Neuronal stem cell (in vitro differentiated cells): ENCODE measurements around the gene SLC6A16.

ENCODE experiments used
- DNase-seq: peaks from one replicate; pipeline ENCODE4 v3.0.0-alpha.2; 2013; ENCODE audit warnings: low spot score
- H2AFZ ChIP-seq: one replicate; pipeline ENCODE4 v1.6.1; 2013; ENCODE audit warnings: mild to moderate bottlenecking, low read length, inconsistent platforms
- H2AK5ac ChIP-seq: 2 replicates; pipeline ENCODE4 v1.6.1; 2013; ENCODE audit warnings: low read depth, mild to moderate bottlenecking, inconsistent platforms, low read length, moderate library complexity, mixed read lengths
- H2BK120ac ChIP-seq: 2 replicates; pipeline ENCODE4 v1.6.1; 2013; ENCODE audit warnings: low read depth, mild to moderate bottlenecking, inconsistent platforms, low read length, moderate library complexity, mixed read lengths
- H2BK12ac ChIP-seq: one replicate; pipeline ENCODE4 v1.6.1; 2013; ENCODE audit warnings: low read length, inconsistent platforms
- H2BK15ac ChIP-seq: 2 replicates; pipeline ENCODE4 v1.6.1; 2013; ENCODE audit warnings: mild to moderate bottlenecking, low read length, inconsistent platforms, mixed read lengths
- H2BK5ac ChIP-seq: one replicate; pipeline ENCODE4 v1.6.1; 2013; ENCODE audit warnings: inconsistent platforms, mild to moderate bottlenecking, low read length, moderate library complexity
- H3K14ac ChIP-seq: one replicate; pipeline ENCODE4 v1.6.1; 2013; ENCODE audit warnings: low read length, inconsistent platforms
- H3K18ac ChIP-seq: 2 replicates; pipeline ENCODE4 v1.6.1; 2013; ENCODE audit warnings: low read length, inconsistent platforms
- H3K23ac ChIP-seq: 2 replicates; pipeline ENCODE4 v1.6.1; 2013; ENCODE audit warnings: low read depth, mild to moderate bottlenecking, mixed read lengths, low read length, inconsistent platforms; ENCODE audit not compliant: poor library complexity
- H3K27ac ChIP-seq: replicated peaks from 3 replicates; pipeline ENCODE4 v1.5.1; 2013; ENCODE audit warnings: low read length, inconsistent platforms
- H3K27me3 ChIP-seq, 3 experiments: 2 replicates each; pipeline ENCODE4 v1.6.1; 2013; ENCODE audit warnings: low read length in 3 of 3, mild to moderate bottlenecking in 2 of 3, inconsistent platforms in 1 of 3, low read depth in 1 of 3, mixed read lengths in 1 of 3, moderate library complexity in 1 of 3; ENCODE audit not compliant: control insufficient read depth in 3 of 3, insufficient read depth in 3 of 3
- H3K36me3 ChIP-seq, 2 donors: replicated peaks in 1 of 2; 2 replicates each; pipeline ENCODE4 v1.6.1; 2013; ENCODE audit warnings: low read length in 2 of 2; ENCODE audit not compliant: control insufficient read depth in 2 of 2, insufficient read depth in 2 of 2
- H3K4ac ChIP-seq: 2 replicates; pipeline ENCODE4 v1.6.1; 2013; ENCODE audit warnings: inconsistent platforms, mild to moderate bottlenecking, low read length, moderate library complexity
- H3K4me1 ChIP-seq, 2 donors: 1 replicate in 1 of 2; 2 replicates in 1 of 2; pipeline ENCODE4 v1.6.1; 2013; ENCODE audit warnings: low read length in 2 of 2, low read depth in 1 of 2; ENCODE audit not compliant: control insufficient read depth in 2 of 2, insufficient read depth in 1 of 2
- H3K4me2 ChIP-seq: one replicate; pipeline ENCODE4 v1.6.1; 2013; ENCODE audit warnings: mild to moderate bottlenecking, low read length, inconsistent platforms; ENCODE audit not compliant: insufficient read depth, poor library complexity, severe bottlenecking
- H3K4me3 ChIP-seq, 2 donors: 2 replicates each; pipeline ENCODE4 v1.5.1; 2013; ENCODE audit warnings: low read length in 2 of 2, mild to moderate bottlenecking in 2 of 2, inconsistent platforms in 1 of 2, moderate library complexity in 1 of 2
- H3K79me1 ChIP-seq: one replicate; pipeline ENCODE4 v1.6.1; 2013; ENCODE audit warnings: low read depth, mild to moderate bottlenecking, inconsistent platforms, low read length, moderate library complexity
- H3K9ac ChIP-seq: one replicate; pipeline ENCODE4 v1.6.1; 2013; ENCODE audit warnings: mild to moderate bottlenecking, low read depth, low read length, inconsistent platforms; ENCODE audit not compliant: poor library complexity
- H3K9me3 ChIP-seq, 2 donors: replicated peaks in 1 of 2; 2 replicates each; pipeline versions ENCODE3 to v1.6.1; 2013; ENCODE audit warnings: low read length in 2 of 2, mild to moderate bottlenecking in 2 of 2, inconsistent platforms in 1 of 2, low read depth in 1 of 2, mixed read lengths in 1 of 2, moderate library complexity in 1 of 2; ENCODE audit not compliant: control insufficient read depth in 2 of 2, insufficient read depth in 1 of 2
- H4K8ac ChIP-seq: one replicate; pipeline ENCODE4 v1.6.1; 2013; ENCODE audit warnings: low read depth, mild to moderate bottlenecking, inconsistent platforms, low read length, moderate library complexity
- H4K91ac ChIP-seq: one replicate; pipeline ENCODE4 v1.6.1; 2013; ENCODE audit warnings: low read length, low read depth, mild to moderate bottlenecking, inconsistent platforms; ENCODE audit not compliant: poor library complexity
- WGBS, 2 donors: extraction: QIAGEN DNeasy Blood & Tissue Kit; methylation state at CpG; one replicate each; pipeline ENCODE4 v1.1.7; 2013; ENCODE audit warnings: missing lambda C conversion rate in 2 of 2, mixed read lengths in 1 of 2; ENCODE audit not compliant: insufficient read length in 2 of 2, insufficient replicate concordance in 1 of 2; ENCODE audit errors: extremely low coverage in 2 of 2; 5-methylcytosine and 5-hydroxymethylcytosine counted together

Gene SLC6A16

DNA sequence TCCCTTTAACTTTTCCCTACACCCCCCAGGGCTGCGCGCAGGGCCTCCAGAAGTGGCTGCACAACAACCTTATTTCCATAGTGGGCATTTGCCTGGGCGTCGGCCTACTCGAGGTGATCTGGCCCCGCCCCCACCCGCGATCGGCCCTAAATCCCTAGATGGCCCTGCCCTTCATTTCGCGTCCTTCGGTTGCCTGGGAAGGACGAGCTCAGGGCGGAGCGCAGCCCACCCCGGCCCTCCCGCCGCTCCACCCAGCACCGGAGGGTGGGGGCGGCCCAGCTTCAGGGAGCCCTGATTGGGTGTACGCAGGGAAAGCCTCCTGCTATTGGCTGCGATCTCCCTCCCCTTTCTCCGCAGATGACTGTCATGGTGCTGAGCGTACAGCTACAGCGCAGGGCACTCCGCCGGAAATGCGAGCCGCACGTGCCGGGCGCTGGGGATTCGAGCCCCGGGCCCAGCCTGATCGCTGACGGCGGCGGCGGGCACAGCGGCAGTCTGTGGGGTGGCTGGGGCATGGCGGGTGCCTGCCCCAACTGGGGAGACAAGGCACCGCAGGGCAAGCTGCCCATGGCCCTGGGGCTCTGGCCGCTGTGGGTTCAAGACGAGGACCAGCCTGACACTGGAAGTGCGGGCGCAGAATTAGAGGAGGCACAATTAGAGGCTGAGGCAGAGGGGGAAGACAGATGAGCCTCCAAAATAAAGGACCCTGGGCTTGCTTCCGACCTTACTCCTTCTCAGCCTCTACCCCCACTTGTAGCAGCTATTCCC lies 14.5 kb upstream of the SLC6A16 start:
- Histone ChIP-seq H3K9ac (no peak overlapping the region), H2AFZ (no peak overlapping the region), H3K4me2 (peak overlapping the region; percentile 66), H3K79me1 (peaks cover 9% of the 10 kb centered on the region), H3K27me3 (peaks cover 0 to 3% (median 0%) of the 10 kb centered on the region in 3 experiments), H3K9me3 (no peaks in the 10 kb centered on the region), H2AK5ac (peak overlapping the region; percentile 68), H4K91ac (no peak overlapping the region), H3K23ac (peak overlapping the region; percentile 89), H4K8ac (no peak overlapping the region), H3K4me3 (no peak overlapping the region), H3K18ac (peak overlapping the region; percentile 84), H3K36me3 (peaks cover 37 to 97% of the 10 kb centered on the region in 2 donors), H2BK12ac (no peak overlapping the region), H2BK15ac (no peak overlapping the region), H3K4ac (no peak overlapping the region), H2BK5ac (no peak overlapping the region), H3K27ac (peak overlapping the region; percentile 59), H3K4me1 (peaks cover 0 to 14% of the 10 kb centered on the region in 2 donors), H3K14ac (no peak overlapping the region), H2BK120ac (no peak overlapping the region)
- DNase-seq, result peak; percentile 89
- WGBS, 2 donors, result no CpG with 5 or more reads among the region's 47 CpGs

DNA sequence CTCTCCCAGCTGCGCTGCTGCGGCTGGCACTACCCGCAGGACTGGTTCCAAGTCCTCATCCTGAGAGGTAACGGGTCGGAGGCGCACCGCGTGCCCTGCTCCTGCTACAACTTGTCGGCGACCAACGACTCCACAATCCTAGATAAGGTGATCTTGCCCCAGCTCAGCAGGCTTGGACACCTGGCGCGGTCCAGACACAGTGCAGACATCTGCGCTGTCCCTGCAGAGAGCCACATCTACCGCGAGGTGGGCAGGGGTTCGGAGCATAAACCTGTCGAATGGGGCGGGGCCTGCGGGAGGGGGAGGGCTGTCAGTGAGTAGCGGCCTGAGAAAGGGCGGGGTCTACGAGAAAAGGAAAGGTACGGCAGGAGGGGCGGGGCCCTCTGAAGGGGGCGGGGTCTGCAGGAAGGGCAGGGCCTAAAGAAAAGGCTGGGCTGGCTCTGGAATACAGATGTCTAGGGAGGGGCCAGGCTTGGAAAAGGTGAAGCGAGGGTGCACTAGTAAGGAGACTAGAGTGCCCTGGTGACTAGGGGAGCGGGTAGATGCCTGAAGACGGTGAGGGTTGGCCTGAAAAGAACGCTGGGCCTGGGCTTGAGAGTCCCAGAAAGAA lies 13.8 kb upstream of the SLC6A16 start:
- no CpG with 5 or more reads among the region's 30 CpGs for WGBS, 2 donors
- Histone ChIP-seq H3K9me3 (no peaks in the 10 kb centered on the region), H3K27ac (peak overlapping the region; percentile 59)

DNA sequence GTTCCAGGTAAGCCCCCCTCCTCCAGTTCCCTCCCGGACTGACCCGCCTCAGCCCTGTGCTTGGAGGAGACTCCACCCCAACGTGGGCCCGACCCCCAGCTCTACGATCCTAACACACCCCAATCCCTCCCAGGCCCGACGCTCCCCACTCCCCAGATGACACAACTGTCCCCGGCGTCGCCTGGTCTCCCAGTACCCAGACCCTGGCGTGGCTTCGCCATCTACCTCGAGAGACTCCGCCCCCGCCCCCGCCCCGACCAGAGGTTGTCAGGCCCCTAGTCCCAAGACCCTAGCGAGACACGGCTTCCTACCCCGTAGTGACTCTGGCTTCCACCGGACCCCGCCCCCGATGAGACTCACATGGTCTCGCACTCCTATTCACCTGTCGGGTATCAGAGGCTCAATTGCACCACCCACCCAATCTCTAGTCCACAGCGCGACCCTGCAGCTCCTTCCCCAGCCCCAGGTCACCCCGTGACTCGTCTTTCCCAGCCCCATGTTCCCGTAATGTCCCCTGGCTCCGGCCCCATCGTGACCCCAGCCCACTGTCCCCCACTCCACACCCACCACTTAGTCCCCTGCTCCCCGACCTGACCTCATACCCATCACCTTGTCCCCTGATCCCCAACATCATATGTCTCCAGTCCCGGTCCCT lies 13.2 kb upstream of the SLC6A16 start:
- H4K91ac ChIP-seq, result no peak overlapping the region
- WGBS, 2 donors, result no CpG with 5 or more reads among the region's 34 CpGs
- peak overlapping the region in 1 of 2 donors; percentile 29 for H3K4me3 ChIP-seq
- H2BK5ac ChIP-seq, result no peak overlapping the region
- H3K27ac ChIP-seq, result no peak overlapping the region
- no peak for DNase-seq
- H3K9ac ChIP-seq, result peak overlapping the region; percentile 70
- H3K27me3 ChIP-seq, result peaks cover 0 to 3% (median 0%) of the 10 kb centered on the region in 3 experiments
- no peak overlapping the region for H3K4ac ChIP-seq
- peak overlapping the region; percentile 98 for H4K8ac ChIP-seq
- H3K23ac ChIP-seq, result peak overlapping the region; percentile 99
- peak overlapping the region; percentile 66 for H3K4me2 ChIP-seq
- peak overlapping the region; percentile 71 for H3K14ac ChIP-seq
- H2BK15ac ChIP-seq, result no peak overlapping the region
- no peaks in the 10 kb centered on the region for H3K9me3 ChIP-seq
- H2AFZ ChIP-seq, result no peak overlapping the region
- peaks cover 0 to 14% of the 10 kb centered on the region in 2 donors for H3K4me1 ChIP-seq
- H2BK120ac ChIP-seq, result no peak overlapping the region
- H2AK5ac ChIP-seq, result peak overlapping the region; percentile 88
- H3K36me3 ChIP-seq, result peaks cover 34 to 96% of the 10 kb centered on the region in 2 donors
- peak overlapping the region; percentile 12 for H3K18ac ChIP-seq
- H2BK12ac ChIP-seq, result no peak overlapping the region
- peaks cover 7% of the 10 kb centered on the region for H3K79me1 ChIP-seq

More for the DNA sequence above, 13.8 kb upstream of the SLC6A16 start:
- H3K4me2 ChIP-seq, result peak overlapping the region; percentile 66
- H2AFZ ChIP-seq, result no peak overlapping the region
- peak overlapping the region; percentile 70 for H3K9ac ChIP-seq
- no peak overlapping the region for H2BK120ac ChIP-seq
- H2BK12ac ChIP-seq, result no peak overlapping the region
- peaks cover 0 to 14% of the 10 kb centered on the region in 2 donors for H3K4me1 ChIP-seq
- H3K36me3 ChIP-seq, result peaks cover 36 to 96% of the 10 kb centered on the region in 2 donors
- DNase-seq, result peak; percentile 75
- no peak overlapping the region for H3K4ac ChIP-seq
- peak overlapping the region; percentile 84 for H3K18ac ChIP-seq
- peaks cover 9% of the 10 kb centered on the region for H3K79me1 ChIP-seq
- no peak overlapping the region for H4K91ac ChIP-seq
- no peak overlapping the region for H2BK15ac ChIP-seq
- H4K8ac ChIP-seq, result peak overlapping the region; percentile 98
- peaks cover 0 to 3% (median 0%) of the 10 kb centered on the region in 3 experiments for H3K27me3 ChIP-seq
- H2BK5ac ChIP-seq, result no peak overlapping the region
- H3K23ac ChIP-seq, result peak overlapping the region; percentile 99
- peak overlapping the region; percentile 88 for H2AK5ac ChIP-seq
- H3K4me3 ChIP-seq, result peak overlapping the region in 1 of 2 donors; percentile 29
- peak overlapping the region; percentile 71 for H3K14ac ChIP-seq
